Measurements from ENCODE around the gene PLEKHA4. TPM values are rescaled to one million over a fixed set of nuclear protein-coding genes. Genes with fewer than 3 reads are reported as not detected.
"Not testable (repeated sequence)": the region's sequence is repeated elsewhere in the genome, so short reads cannot be mapped to it uniquely, and the experiment has no call there.

The PLEKHA4 gene
- polyA plus RNA-seq, 3 donors, result 0.69 to 1.5 (median 1.1) TPM

DNA sequence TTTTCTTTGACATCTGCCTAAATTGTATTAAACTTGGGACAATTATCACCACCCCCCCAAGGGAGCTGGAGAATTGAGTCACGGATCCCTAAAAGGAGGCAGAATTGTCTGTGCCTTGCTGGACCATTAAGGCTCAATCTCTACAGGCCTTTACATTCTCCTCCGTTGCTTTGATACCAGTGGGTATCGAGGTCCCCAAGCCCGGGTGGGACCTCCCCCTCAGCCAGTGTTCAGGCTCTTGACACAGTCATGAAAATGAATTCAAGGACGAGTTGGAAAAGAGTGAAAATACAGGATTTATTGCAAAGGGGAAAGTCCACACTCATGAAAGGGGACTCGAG lies 9.4 kb upstream of the PLEKHA4 start:
- Mint-ChIP-seq H3K9me3 (peaks cover 7 to 30% (median 15%) of the 10 kb centered on the region in 7 donors), H3K27me3 (ENCODE audit: low read depth in 3 of 3) (peaks cover 0 to 17% (median 1%) of the 10 kb centered on the region in 3 donors), H3K4me1 (peaks cover 47% of the 10 kb centered on the region), H3K36me3 (peaks cover 45 to 65% of the 10 kb centered on the region in 2 donors), H3K4me3 (no peak overlapping the region), H3K27ac (peak overlapping the region; percentile 51 to 100 (median 75))
- peaks cover 6 to 7% of the 10 kb centered on the region in 2 donors for H3K9me3 ChIP-seq (replicated peaks in 1 of 2; ENCODE audit: control insufficient read depth in 1 of 2, insufficient read depth in 1 of 2, low read length in 2 of 2)
- H3K9ac ChIP-seq (ENCODE audit: insufficient read depth, low read length, poor library complexity, severe bottlenecking), result no peak overlapping the region
- WGBS (ENCODE audit: insufficient coverage), result 100% methylated on average over 1 of the region's 6 CpGs
- no peak overlapping the region for H2AFZ ChIP-seq (ENCODE audit: insufficient read depth, low read depth, low read length, poor library complexity, severe bottlenecking)
- peak overlapping the region in 1 of 2 donors; percentile 13 for H3K27ac ChIP-seq (ENCODE audit: low read depth in 1 of 2, low read length in 2 of 2)
- no peaks in the 10 kb centered on the region for H3K27me3 ChIP-seq (ENCODE audit: control insufficient read depth in 2 of 2, insufficient read depth in 2 of 2, low read length in 2 of 2)
- TF ChIP-seq CTCF (IDR thresholded peaks at IDR 0.05), result no peak
- peaks cover 42 to 59% of the 10 kb centered on the region in 2 donors for H3K4me1 ChIP-seq (ENCODE audit: control insufficient read depth in 1 of 2, insufficient read depth in 2 of 2, low read length in 2 of 2)
- peaks cover 21 to 37% of the 10 kb centered on the region in 2 donors for H3K36me3 ChIP-seq (replicated peaks in 1 of 2; ENCODE audit: control insufficient read depth in 1 of 2, insufficient read depth in 2 of 2, low read length in 2 of 2)
- intact Hi-C loops (cut with micrococcal nuclease), result loop anchor here in 1 of 2 donors (10.0 kb wide), 1 partner anchor 553 kb away; the partner anchor contains the start of gene EMP3
- H3K4me2 ChIP-seq (replicated peaks; ENCODE audit: extremely low read depth, low read length, poor library complexity, severe bottlenecking), result no peak overlapping the region
- no peak overlapping the region for H3K4me3 ChIP-seq (replicated peaks in 1 of 3; ENCODE audit: low read depth in 2 of 3, low read length in 3 of 3)
- peaks cover 79% of the 10 kb centered on the region for H4K20me1 ChIP-seq (ENCODE audit: insufficient read depth, low read length)
- DNase-seq, result peak in 2 of 3 donors; percentile 18 to 41
- H3K79me2 ChIP-seq (ENCODE audit: insufficient read depth, low read length), result peaks cover 33% of the 10 kb centered on the region

DNA sequence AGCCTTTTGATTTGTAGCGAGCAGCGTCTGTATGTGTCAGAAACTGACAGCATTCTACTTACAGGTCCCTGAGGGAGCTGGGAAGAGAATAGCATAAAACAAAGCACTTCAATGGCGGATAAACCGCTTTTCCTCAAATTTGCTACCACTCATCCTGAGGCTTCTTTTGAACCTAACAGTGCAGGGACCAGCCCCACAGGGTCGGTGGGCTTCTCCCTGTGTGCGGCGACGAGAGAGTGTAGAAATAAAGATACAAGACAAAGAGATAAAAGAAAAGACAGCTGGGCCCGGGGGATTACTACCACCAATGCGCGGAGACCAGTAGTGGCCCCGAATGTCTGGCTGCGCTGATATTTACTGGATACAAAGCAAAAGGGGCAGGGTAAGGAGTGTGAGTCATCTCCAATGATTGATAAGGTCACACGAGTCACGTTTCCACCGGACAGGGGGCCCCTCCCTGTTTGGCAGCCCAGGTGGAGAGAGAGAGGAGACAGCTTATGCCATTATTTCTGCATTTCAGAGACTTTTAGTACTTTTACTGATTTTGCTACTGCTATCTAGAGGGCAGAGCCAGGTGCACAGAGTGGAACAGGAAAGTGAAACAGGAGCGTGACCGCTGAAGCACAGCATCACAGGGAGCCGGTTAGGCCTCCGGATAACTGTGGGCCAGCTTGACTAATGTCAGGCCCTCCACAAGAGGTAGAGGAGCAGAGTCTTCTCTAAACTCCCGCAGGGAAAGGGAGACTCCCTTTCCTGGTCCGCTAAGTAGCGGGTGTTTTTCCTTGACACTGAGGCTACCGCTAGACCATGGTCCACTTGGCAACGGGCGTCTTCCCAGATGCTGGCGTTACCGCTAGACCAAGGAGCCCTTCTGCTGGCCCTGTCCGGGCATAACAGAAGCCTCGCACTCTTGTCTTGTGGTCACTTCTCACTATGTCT lies 7.9 kb upstream of the PLEKHA4 start:
- Histone ChIP-seq H4K20me1 (ENCODE audit: insufficient read depth, low read length) (peaks cover 84% of the 10 kb centered on the region), H3K27ac (ENCODE audit: low read depth in 1 of 2, low read length in 2 of 2) (peak overlapping the region; percentile 99 to 100), H3K36me3 (replicated peaks in 1 of 2; ENCODE audit: control insufficient read depth in 1 of 2, insufficient read depth in 2 of 2, low read length in 2 of 2) (peaks cover 21 to 37% of the 10 kb centered on the region in 2 donors), H3K4me2 (replicated peaks; ENCODE audit: extremely low read depth, low read length, poor library complexity, severe bottlenecking) (peak overlapping the region; percentile 86), H3K79me2 (ENCODE audit: insufficient read depth, low read length) (peaks cover 39% of the 10 kb centered on the region), H3K4me1 (ENCODE audit: control insufficient read depth in 1 of 2, insufficient read depth in 2 of 2, low read length in 2 of 2) (peaks cover 42 to 52% of the 10 kb centered on the region in 2 donors), H3K9ac (ENCODE audit: insufficient read depth, low read length, poor library complexity, severe bottlenecking) (peak overlapping the region; percentile 100), H3K4me3 (replicated peaks in 1 of 3; ENCODE audit: low read depth in 2 of 3, low read length in 3 of 3) (peak overlapping the region; percentile 83 to 100 (median 90))
- H3K36me3 Mint-ChIP-seq, result peaks cover 45 to 70% of the 10 kb centered on the region in 2 donors
- WGBS (ENCODE audit: insufficient coverage), result 91% methylated on average over 15 of the region's 30 CpGs
- H3K27ac Mint-ChIP-seq, result peak overlapping the region; percentile 99 to 100 (median 100)
- intact Hi-C loops (cut with micrococcal nuclease), result loop anchor here in 1 of 2 donors (10.0 kb wide), 1 partner anchor 552 kb away; the partner anchor contains the start of gene EMP3
- peak overlapping the region; percentile 98 for H3K4me3 Mint-ChIP-seq
- not testable (repeated sequence) for H2AFZ ChIP-seq (ENCODE audit: insufficient read depth, low read depth, low read length, poor library complexity, severe bottlenecking); H3K9me3 ChIP-seq (replicated peaks in 1 of 2; ENCODE audit: control insufficient read depth in 1 of 2, insufficient read depth in 1 of 2, low read length in 2 of 2); H3K27me3 ChIP-seq (ENCODE audit: control insufficient read depth in 2 of 2, insufficient read depth in 2 of 2, low read length in 2 of 2)
- H3K9me3 Mint-ChIP-seq, result peaks cover 5 to 20% (median 8%) of the 10 kb centered on the region in 7 donors
- peaks cover 47% of the 10 kb centered on the region for H3K4me1 Mint-ChIP-seq
- peaks cover 0 to 17% (median 5%) of the 10 kb centered on the region in 3 donors for H3K27me3 Mint-ChIP-seq (ENCODE audit: low read depth in 3 of 3)
- peak in 2 of 3 donors; percentile 64 to 67 for DNase-seq
